T-helper 2 cell treated with Interferon-gamma antibody and Interleukin-4, amounts not matched to agents 5 μg/mL and 100 μg/mL, for 36 hours (primary cell): Measurements from ENCODE around the gene ING1.
"Not testable (repeated sequence)": the region's sequence is repeated elsewhere in the genome, so short reads cannot be mapped to it uniquely, and the experiment has no call there.

Experiments
- DNase-seq: peaks from one replicate; pipeline ENCODE4 v3.0.0; 2021; ENCODE audit warnings: low spot score
- H3K27ac Mint-ChIP-seq: one replicate; pipeline ENCODE4 v1.8.0; 2021; ENCODE audit warnings: mild to moderate bottlenecking, mixed read lengths
- H3K27me3 Mint-ChIP-seq: one replicate; pipeline ENCODE4 v1.8.0; 2021; ENCODE audit warnings: low read depth, mixed read lengths
- H3K36me3 Mint-ChIP-seq: one replicate; pipeline ENCODE4 v1.8.0; 2021; ENCODE audit warnings: low read depth, mixed read lengths
- H3K4me1 Mint-ChIP-seq: one replicate; pipeline ENCODE4 v1.8.0; 2021; ENCODE audit warnings: low read depth, mixed read lengths
- H3K4me3 Mint-ChIP-seq: one replicate; pipeline ENCODE4 v1.8.0; 2022; ENCODE audit warnings: mild to moderate bottlenecking, moderate library complexity, mixed read lengths
- H3K9me3 Mint-ChIP-seq: one replicate; pipeline ENCODE4 v1.8.0; 2021; ENCODE audit warnings: mixed read lengths

ING1 gene, protein sequence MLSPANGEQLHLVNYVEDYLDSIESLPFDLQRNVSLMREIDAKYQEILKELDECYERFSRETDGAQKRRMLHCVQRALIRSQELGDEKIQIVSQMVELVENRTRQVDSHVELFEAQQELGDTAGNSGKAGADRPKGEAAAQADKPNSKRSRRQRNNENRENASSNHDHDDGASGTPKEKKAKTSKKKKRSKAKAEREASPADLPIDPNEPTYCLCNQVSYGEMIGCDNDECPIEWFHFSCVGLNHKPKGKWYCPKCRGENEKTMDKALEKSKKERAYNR

GRCh38 chr13:110713642-110713952, at the start of gene ING1:
TSS of gene ING1 (plus strand) at chr13:110713700. CDS start at chr13:110714150, 450 bp downstream.
- H3K27me3 Mint-ChIP-seq = peaks cover 4% of the 10 kb centered on the region
- no peaks in the 10 kb centered on the region for H3K36me3 Mint-ChIP-seq
- H3K27ac Mint-ChIP-seq = peak within 1 kb of the TSS; percentile 100
- no peak for DNase-seq
- H3K4me1 Mint-ChIP-seq = peaks cover 20% of the 10 kb centered on the region
- H3K9me3 Mint-ChIP-seq = no peaks in the 10 kb centered on the region
- peak within 1 kb of the TSS; percentile 96 for H3K4me3 Mint-ChIP-seq

- H3K36me3 Mint-ChIP-seq = peaks cover 72% of the 10 kb centered on the region
- H3K27ac Mint-ChIP-seq = no peak overlapping the region
- peaks cover 4% of the 10 kb centered on the region for H3K4me1 Mint-ChIP-seq
- DNase-seq = no peak
- H3K9me3 Mint-ChIP-seq = peaks cover 21% of the 10 kb centered on the region
- no peaks in the 10 kb centered on the region for H3K27me3 Mint-ChIP-seq
- no peak overlapping the region for H3K4me3 Mint-ChIP-seq
Observed at GRCh38 chr13:110664041-110664440, 49.5 kb upstream of the ING1 start.

- Mint-ChIP-seq H3K4me1 (peaks cover 2% of the 10 kb centered on the region), H3K36me3 (peaks cover 66% of the 10 kb centered on the region), H3K27ac (no peak overlapping the region), H3K27me3 (no peaks in the 10 kb centered on the region), H3K4me3 (no peak overlapping the region), H3K9me3 (peaks cover 16% of the 10 kb centered on the region)
- DNase-seq = no peak
Observed at GRCh38 chr13:110664673-110665072, 48.8 kb upstream of the ING1 start.

DNA sequence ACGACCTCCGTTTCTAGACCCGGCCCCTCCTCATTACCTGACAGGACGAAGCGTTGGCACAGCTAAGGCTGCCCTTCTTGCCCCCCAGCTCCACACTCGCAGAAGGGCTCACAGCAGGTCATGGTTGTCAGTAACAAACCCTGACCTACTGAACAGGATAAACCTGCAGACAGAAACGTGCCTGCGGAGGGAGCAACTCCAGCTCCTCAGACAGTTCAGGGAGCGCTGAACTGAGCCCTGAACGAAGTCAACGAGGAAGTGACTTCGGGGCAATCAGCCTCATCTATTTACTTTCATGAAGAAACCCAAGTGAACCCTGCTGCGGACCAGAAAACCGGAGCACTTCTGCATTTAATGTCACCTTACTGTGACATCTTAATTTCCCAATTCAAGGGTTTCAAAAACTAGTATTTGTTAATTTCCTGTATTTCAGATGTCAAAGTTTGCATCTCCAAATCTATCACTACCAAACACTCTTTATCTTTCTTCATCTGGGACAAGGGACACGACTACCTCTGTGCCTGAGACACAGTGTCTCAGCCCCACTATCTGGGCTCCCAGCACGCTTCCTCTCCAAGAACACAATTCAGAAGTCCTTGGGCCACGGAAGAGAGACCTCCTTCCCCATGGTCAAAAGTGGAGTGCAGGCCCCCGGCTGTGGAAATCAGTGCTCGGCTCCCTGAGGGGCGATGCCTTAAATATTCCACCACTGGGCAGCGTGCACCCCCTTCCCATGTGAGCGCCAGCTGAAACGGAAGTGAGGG, 47.8 kb upstream of the ING1 start:
- Mint-ChIP-seq H3K27me3 (no peaks in the 10 kb centered on the region), H3K4me3 (no peak overlapping the region), H3K27ac (no peak overlapping the region), H3K4me1 (peaks cover 2% of the 10 kb centered on the region), H3K9me3 (peaks cover 11% of the 10 kb centered on the region), H3K36me3 (peaks cover 58% of the 10 kb centered on the region)
- DNase-seq = no peak

DNA sequence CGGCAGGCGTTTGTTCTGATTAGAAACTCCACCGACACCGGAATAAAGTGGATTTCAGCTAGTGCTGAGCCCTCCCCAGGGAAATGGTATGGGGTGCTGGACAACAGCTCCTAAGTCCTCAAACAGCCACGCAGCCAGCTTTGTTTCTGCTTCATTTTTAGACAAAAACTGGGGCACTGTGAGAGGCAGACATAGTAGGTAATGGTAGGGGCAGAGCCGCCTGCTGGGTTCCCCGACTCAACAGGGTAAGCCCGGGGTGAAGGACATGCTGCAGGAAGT, 47.3 kb upstream of the ING1 start:
- H3K4me3 Mint-ChIP-seq = no peak overlapping the region
- H3K4me1 Mint-ChIP-seq = peaks cover 4% of the 10 kb centered on the region
- no peak overlapping the region for H3K27ac Mint-ChIP-seq
- no peak for DNase-seq
- H3K36me3 Mint-ChIP-seq = peaks cover 58% of the 10 kb centered on the region
- no peaks in the 10 kb centered on the region for H3K27me3 Mint-ChIP-seq
- peaks cover 10% of the 10 kb centered on the region for H3K9me3 Mint-ChIP-seq

- H3K27ac Mint-ChIP-seq = no peak overlapping the region
- no peaks in the 10 kb centered on the region for H3K27me3 Mint-ChIP-seq
- H3K4me3 Mint-ChIP-seq = no peak overlapping the region
- no peaks in the 10 kb centered on the region for H3K9me3 Mint-ChIP-seq
- peaks cover 4% of the 10 kb centered on the region for H3K4me1 Mint-ChIP-seq
- no peak for DNase-seq
- H3K36me3 Mint-ChIP-seq = peaks cover 50% of the 10 kb centered on the region
Observed at GRCh38 chr13:110669036-110669435, 44.5 kb upstream of the ING1 start.

DNA sequence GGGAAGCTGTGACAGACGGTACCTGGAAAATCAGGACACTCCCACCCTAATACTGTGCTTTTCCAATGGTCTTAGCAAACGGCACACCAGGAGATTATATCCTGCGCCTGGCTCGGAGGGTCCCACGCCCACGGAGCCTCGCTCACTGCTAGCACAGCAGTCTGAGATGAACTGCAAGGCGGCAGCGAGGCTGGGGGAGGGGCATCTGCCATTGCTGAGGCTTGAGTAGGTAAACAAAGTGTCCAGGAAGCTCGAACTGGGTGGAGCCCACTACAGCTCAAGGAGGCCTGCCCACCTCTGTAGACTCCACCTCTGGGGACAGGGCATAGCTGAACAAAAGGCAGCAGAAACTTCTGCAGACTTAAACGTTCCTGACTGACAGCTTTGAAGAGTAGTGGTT, 43.7 kb upstream of the ING1 start:
- H3K4me3 Mint-ChIP-seq, H3K9me3 Mint-ChIP-seq, H3K27ac Mint-ChIP-seq, DNase-seq, H3K4me1 Mint-ChIP-seq, H3K27me3 Mint-ChIP-seq: not testable (repeated sequence)
- H3K36me3 Mint-ChIP-seq = peaks cover 56% of the 10 kb centered on the region

- Mint-ChIP-seq H3K4me3 (no peak overlapping the region), H3K27ac (no peak overlapping the region), H3K36me3 (peaks cover 69% of the 10 kb centered on the region), H3K4me1 (no peaks in the 10 kb centered on the region), H3K27me3 (no peaks in the 10 kb centered on the region), H3K9me3 (no peaks in the 10 kb centered on the region)
- peak; percentile 19 for DNase-seq
Observed at GRCh38 chr13:110676595-110677587, 36.6 kb upstream of the ING1 start.

- Mint-ChIP-seq H3K36me3 (peaks cover 64% of the 10 kb centered on the region), H3K27me3 (no peaks in the 10 kb centered on the region), H3K9me3 (no peaks in the 10 kb centered on the region), H3K4me1 (no peaks in the 10 kb centered on the region), H3K27ac (no peak overlapping the region), H3K4me3 (no peak overlapping the region)
- DNase-seq = no peak
Observed at GRCh38 chr13:110677731-110678545, 35.6 kb upstream of the ING1 start.

- Mint-ChIP-seq H3K4me1 (no peaks in the 10 kb centered on the region), H3K9me3 (no peaks in the 10 kb centered on the region), H3K27ac (no peak overlapping the region), H3K4me3 (no peak overlapping the region), H3K36me3 (peaks cover 47% of the 10 kb centered on the region), H3K27me3 (no peaks in the 10 kb centered on the region)
- DNase-seq = no peak
Observed at GRCh38 chr13:110680852-110681251, 32.6 kb upstream of the ING1 start.

DNA sequence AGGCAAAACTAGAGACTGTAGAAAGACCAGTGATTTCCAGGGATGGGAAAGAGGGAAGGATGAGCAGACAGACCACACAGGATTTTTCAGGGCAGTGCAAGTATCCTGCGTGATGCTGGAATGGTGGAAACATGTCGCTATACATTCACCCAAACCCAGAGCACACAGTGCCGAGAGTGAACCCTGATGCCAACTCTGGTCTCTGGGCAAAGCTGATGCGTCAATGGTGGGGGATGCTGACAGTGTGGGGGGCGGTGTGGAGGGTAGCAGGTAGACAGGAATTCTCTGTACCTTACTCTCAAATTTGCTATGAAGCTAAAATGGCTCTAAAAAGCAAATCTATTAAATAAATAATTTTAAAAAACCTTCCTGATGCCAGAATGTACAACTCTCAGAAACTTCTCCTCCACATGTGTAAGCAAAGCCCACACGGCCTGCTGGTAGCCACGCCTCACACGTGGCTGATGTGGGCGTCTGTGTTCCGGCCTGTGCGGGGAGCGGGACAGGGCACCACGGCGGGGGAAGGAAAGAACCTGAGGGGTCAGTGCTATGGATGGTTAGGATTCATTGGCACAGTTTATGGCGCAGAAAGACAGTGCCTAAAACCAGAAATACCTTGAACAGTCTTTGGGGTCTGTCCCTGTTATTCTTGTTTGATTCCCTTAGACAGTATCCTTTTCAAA, 31.5 kb upstream of the ING1 start:
- no peaks in the 10 kb centered on the region for H3K9me3 Mint-ChIP-seq
- H3K27me3 Mint-ChIP-seq = no peaks in the 10 kb centered on the region
- no peak overlapping the region for H3K4me3 Mint-ChIP-seq
- peaks cover 41% of the 10 kb centered on the region for H3K36me3 Mint-ChIP-seq
- H3K4me1 Mint-ChIP-seq = no peaks in the 10 kb centered on the region
- H3K27ac Mint-ChIP-seq = no peak overlapping the region
- DNase-seq = no peak

DNA sequence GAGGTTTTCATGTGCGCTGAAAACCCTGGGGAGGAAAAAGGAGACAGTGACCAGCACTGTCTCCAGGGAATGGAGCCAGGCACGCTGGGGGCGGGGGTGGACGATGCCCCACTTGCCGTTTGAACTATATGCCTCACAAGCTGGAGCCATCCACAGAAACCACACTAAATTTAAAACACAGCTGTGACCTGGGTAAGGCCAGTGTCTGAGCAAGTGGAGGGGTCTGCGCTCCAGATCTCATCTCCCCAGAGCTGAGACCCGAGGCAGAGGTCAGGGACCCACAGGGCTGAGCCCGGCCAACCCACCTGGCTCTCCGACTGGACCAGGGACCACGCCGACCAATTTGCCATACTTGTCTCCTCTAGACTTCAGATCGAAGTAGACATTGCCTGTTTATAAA, 30.8 kb upstream of the ING1 start:
- Mint-ChIP-seq H3K4me3 (no peak overlapping the region), H3K27ac (no peak overlapping the region), H3K4me1 (no peaks in the 10 kb centered on the region), H3K9me3 (no peaks in the 10 kb centered on the region), H3K27me3 (no peaks in the 10 kb centered on the region), H3K36me3 (peaks cover 43% of the 10 kb centered on the region)
- no peak for DNase-seq

- Mint-ChIP-seq H3K4me3 (no peak overlapping the region), H3K4me1 (no peaks in the 10 kb centered on the region), H3K27ac (no peak overlapping the region), H3K36me3 (peaks cover 39% of the 10 kb centered on the region), H3K9me3 (no peaks in the 10 kb centered on the region), H3K27me3 (no peaks in the 10 kb centered on the region)
- DNase-seq = no peak
Observed at GRCh38 chr13:110683203-110683883, 30.2 kb upstream of the ING1 start.
